Common myeloid progenitor, CD34-positive (primary cell): ENCODE measurements around the gene ERH.

Experiments
- CTCF ChIA-PET: fragments of 350-600 bp; sonication (Branson Sonifier 250); formaldehyde crosslinking; loops from one replicate; lab custom pipeline; 2021; ENCODE audit warnings: antibody characterized with exemption; lab: Charles Lee
- POLR2A ChIA-PET: fragments of 350-600 bp; sonication (Branson Sonifier 250); formaldehyde crosslinking; loops from one replicate; lab custom pipeline; 2021; ENCODE audit warnings: antibody characterized with exemption; lab: Charles Lee
- DNase-seq, 3 donors: peaks; one replicate each; pipeline versions ENCODE4 v3.0.0 to v3.0.0-alpha.2; 2013
- H3K27ac ChIP-seq, 2 experiments: 1 replicate in 1 of 2; 2 replicates in 1 of 2; pipeline ENCODE4 v1.7.0; 2013; ENCODE audit warnings: inconsistent platforms in 2 of 2, low read length in 2 of 2, mild to moderate bottlenecking in 2 of 2, low read depth in 1 of 2, moderate library complexity in 1 of 2; ENCODE audit not compliant: severe bottlenecking in 2 of 2, insufficient read depth in 1 of 2, poor library complexity in 1 of 2
- H3K27me3 ChIP-seq, 5 experiments: replicated peaks in 2 of 5; 1 replicate in 3 of 5; 2 replicates in 2 of 5; pipeline versions ENCODE4 v1.6.1 to v1.7.0; 2013; ENCODE audit warnings: low read length in 4 of 5, mild to moderate bottlenecking in 2 of 5, moderate library complexity in 2 of 5, inconsistent platforms in 1 of 5; ENCODE audit not compliant: insufficient read depth in 5 of 5, control insufficient read depth in 4 of 5
- H3K36me3 ChIP-seq, 4 experiments: 1 replicate in 2 of 4; 2 replicates in 2 of 4; pipeline versions ENCODE4 v1.6.1 to v1.7.0; 2013; ENCODE audit warnings: low read length in 3 of 4, control low read depth in 1 of 4, mild to moderate bottlenecking in 1 of 4; ENCODE audit not compliant: control insufficient read depth in 4 of 4, insufficient read depth in 4 of 4
- H3K4me1 ChIP-seq, 4 experiments: 1 replicate in 3 of 4; 2 replicates in 1 of 4; pipeline versions ENCODE4 v1.6.1 to v1.7.1; 2013; ENCODE audit warnings: low read length in 3 of 4, mild to moderate bottlenecking in 3 of 4, control low read depth in 1 of 4, inconsistent platforms in 1 of 4, moderate library complexity in 1 of 4; ENCODE audit not compliant: control insufficient read depth in 4 of 4, insufficient read depth in 4 of 4; ENCODE audit errors: control extremely low read depth in 1 of 4
- H3K4me3 ChIP-seq, 7 experiments: 1 replicate in 4 of 7; 2 replicates in 3 of 7; pipeline versions ENCODE4 v1.5.1 to v1.7.0; 2013; ENCODE audit warnings: mild to moderate bottlenecking in 7 of 7, low read length in 6 of 7, moderate library complexity in 6 of 7, inconsistent platforms in 2 of 7, low read depth in 2 of 7, control low read depth in 1 of 7; ENCODE audit not compliant: insufficient read depth in 4 of 7, control insufficient read depth in 1 of 7; ENCODE audit errors: extremely low read depth in 1 of 7
- H3K9me3 ChIP-seq, 5 experiments: 1 replicate in 4 of 5; 2 replicates in 1 of 5; pipeline versions ENCODE4 v1.6.1 to v1.7.1; 2013; ENCODE audit warnings: low read length in 4 of 5, mild to moderate bottlenecking in 2 of 5, inconsistent platforms in 1 of 5, low read depth in 1 of 5, moderate library complexity in 1 of 5; ENCODE audit not compliant: control insufficient read depth in 4 of 5, insufficient read depth in 2 of 5; ENCODE audit errors: control extremely low read depth in 1 of 5
- WGBS: methylation state at CpG from one replicate; pipeline ENCODE4 v1.1.5; 2013; ENCODE audit not compliant: insufficient coverage; 5-methylcytosine and 5-hydroxymethylcytosine counted together

The ERH gene

GRCh38 chr14:69413483-69413882, 15.4 kb upstream of the ERH start:
- CTCF ChIA-PET: interaction anchor here (1.0 to 1.1 kb wide), 2 partner anchors 12 to 47 kb away, joined by 3 read pairs; no protein-coding TSS in a partner anchor
- POLR2A ChIA-PET: no interaction called here

GRCh38 chr14:69408331-69408960, 10.3 kb upstream of the ERH start:
- peak in 2 of 3 donors; percentile 7 to 21 for DNase-seq
- no peaks in the 10 kb centered on the region for H3K27me3 ChIP-seq
- ChIA-PET CTCF (no interaction called here), POLR2A (no interaction called here)
- H3K4me3 ChIP-seq: no peak overlapping the region
- peaks cover 0 to 3% (median 0%) of the 10 kb centered on the region in 4 experiments for H3K36me3 ChIP-seq
- H3K4me1 ChIP-seq: peaks cover 0 to 8% (median 0%) of the 10 kb centered on the region in 4 experiments
- H3K9me3 ChIP-seq: peaks cover 0 to 2% (median 0%) of the 10 kb centered on the region in 5 experiments
- 100% methylated on average over 1 of the region's 2 CpGs for WGBS
- H3K27ac ChIP-seq: no peak overlapping the region

More at GRCh38 chr14:69413483-69413882, 15.4 kb upstream of the ERH start:
- Histone ChIP-seq H3K27me3 (no peaks in the 10 kb centered on the region), H3K27ac (no peak overlapping the region), H3K4me1 (peaks cover 0 to 4% (median 0%) of the 10 kb centered on the region in 4 experiments), H3K36me3 (no peaks in the 10 kb centered on the region), H3K9me3 (peaks cover 0 to 1% (median 0%) of the 10 kb centered on the region in 5 experiments), H3K4me3 (no peak overlapping the region)
- DNase-seq: no peak
- no CpG with 5 or more reads among the region's 2 CpGs for WGBS

- DNase-seq: no peak
- H3K27me3 ChIP-seq: no peaks in the 10 kb centered on the region
- ChIA-PET POLR2A (no interaction called here), CTCF (interaction anchor here (1.4 kb wide), 1 partner anchor 54 kb away, joined by 3 read pairs; no protein-coding TSS in a partner anchor)
- no peak overlapping the region for H3K4me3 ChIP-seq
- peaks cover 0 to 2% (median 0%) of the 10 kb centered on the region in 5 experiments for H3K9me3 ChIP-seq
- peaks cover 2 to 12% (median 5%) of the 10 kb centered on the region in 4 experiments for H3K4me1 ChIP-seq
- H3K27ac ChIP-seq: no peak overlapping the region
- peaks cover 0 to 4% (median 1%) of the 10 kb centered on the region in 4 experiments for H3K36me3 ChIP-seq
Measured at GRCh38 chr14:69405762-69406161, 7.7 kb upstream of the ERH start.

GRCh38 chr14:69404883-69405282, 6.8 kb upstream of the ERH start:
- no peak for DNase-seq
- ChIA-PET CTCF (no interaction called here), POLR2A (no interaction called here)
- no peaks in the 10 kb centered on the region for H3K27me3 ChIP-seq
- H3K36me3 ChIP-seq: peaks cover 0 to 4% (median 2%) of the 10 kb centered on the region in 4 experiments
- H3K9me3 ChIP-seq: peaks cover 0 to 2% (median 0%) of the 10 kb centered on the region in 5 experiments
- H3K27ac ChIP-seq: no peak overlapping the region
- no peak overlapping the region for H3K4me3 ChIP-seq
- peaks cover 6 to 21% (median 13%) of the 10 kb centered on the region in 4 experiments for H3K4me1 ChIP-seq
- WGBS: 100% methylated on average over 1 of the region's 5 CpGs

GRCh38 chr14:69404478-69404877, 6.4 kb upstream of the ERH start:
- Histone ChIP-seq H3K36me3 (peaks cover 0 to 4% (median 2%) of the 10 kb centered on the region in 4 experiments), H3K4me1 (peaks cover 8 to 25% (median 17%) of the 10 kb centered on the region in 4 experiments), H3K27me3 (no peaks in the 10 kb centered on the region), H3K4me3 (no peak overlapping the region), H3K27ac (no peak overlapping the region), H3K9me3 (peaks cover 0 to 2% (median 0%) of the 10 kb centered on the region in 5 experiments)
- DNase-seq: no peak
- ChIA-PET POLR2A (no interaction called here), CTCF (no interaction called here)
- WGBS: no CpG with 5 or more reads among the region's 3 CpGs

- peaks cover 0 to 4% (median 2%) of the 10 kb centered on the region in 4 experiments for H3K36me3 ChIP-seq
Measured at GRCh38 chr14:69401841-69402240, 3.7 kb upstream of the ERH start.

GRCh38 chr14:69400154-69400553, 2.1 kb upstream of the ERH start:
- CTCF ChIA-PET: interaction anchor here (1.0 kb wide), 1 partner anchor 15 kb away, joined by 3 read pairs; no protein-coding TSS in a partner anchor
- H3K4me3 ChIP-seq: peak overlapping the region in 6 of 7 experiments; percentile 3 to 95 (median 57)
- H3K9me3 ChIP-seq: peaks cover 0 to 2% (median 0%) of the 10 kb centered on the region in 5 experiments
- H3K27me3 ChIP-seq: no peaks in the 10 kb centered on the region
- peaks cover 13 to 37% (median 35%) of the 10 kb centered on the region in 4 experiments for H3K4me1 ChIP-seq
- DNase-seq: no peak
- H3K36me3 ChIP-seq: peaks cover 1 to 14% (median 4%) of the 10 kb centered on the region in 4 experiments
- POLR2A ChIA-PET: no interaction called here
- H3K27ac ChIP-seq: no peak overlapping the region
- WGBS: 97% methylated on average over 6 of the region's 6 CpGs

More at GRCh38 chr14:69401841-69402240, 3.7 kb upstream of the ERH start:
- Histone ChIP-seq H3K4me3 (no peak overlapping the region), H3K27ac (no peak overlapping the region), H3K27me3 (no peaks in the 10 kb centered on the region), H3K9me3 (peaks cover 0 to 2% (median 0%) of the 10 kb centered on the region in 5 experiments), H3K4me1 (peaks cover 13 to 32% (median 29%) of the 10 kb centered on the region in 4 experiments)
- DNase-seq: no peak
- CTCF ChIA-PET: interaction anchor here (1.2 kb wide), 1 partner anchor 12 kb away, joined by 3 read pairs; no protein-coding TSS in a partner anchor
- no CpG with 5 or more reads among the region's 2 CpGs for WGBS
- POLR2A ChIA-PET: no interaction called here
